Breast epithelium (tissue), 4 donors: ENCODE data around the gene EEPD1. TPM values are rescaled to one million over a fixed set of nuclear protein-coding genes. Genes with fewer than 3 reads are reported as not detected.

Experiments used
- DNase-seq, 2 donors: peaks; one replicate each; pipeline ENCODE4 v3.0.0-alpha.2; 2019; ENCODE audit warnings: low spot score in 2 of 2
- H3K27ac ChIP-seq, 2 donors: fragments of 200-600 bp; sonication (generic) in 1 of 2; one replicate each; pipeline ENCODE4 v1.5.1; 2016 to 2019; ENCODE audit warnings: mild to moderate bottlenecking in 1 of 2
- H3K27me3 ChIP-seq, 2 donors: fragments of 200-600 bp; sonication (generic) in 1 of 2; one replicate each; pipeline versions ENCODE4 v1.5.1 to v1.6.0; 2017 to 2019; ENCODE audit warnings: control low read depth in 1 of 2, mild to moderate bottlenecking in 1 of 2
- H3K36me3 ChIP-seq: fragments of 200-600 bp; one replicate; pipeline ENCODE4 v1.5.1; 2019
- H3K4me1 ChIP-seq, 2 donors: fragments of 200-600 bp; sonication (generic); one replicate each; pipeline ENCODE4 v1.5.1; 2016 to 2019; ENCODE audit warnings: control low read depth in 1 of 2
- H3K4me3 ChIP-seq, 3 donors: fragments of 200-600 bp; sonication (generic); 1 replicate in 2 of 3; 2 replicates in 1 of 3; pipeline ENCODE4 v1.5.1; 2016 to 2019; ENCODE audit warnings: mild to moderate bottlenecking in 3 of 3, moderate library complexity in 2 of 3
- H3K9me3 ChIP-seq, 2 donors: fragments of 200-600 bp; sonication (generic) in 1 of 2; one replicate each; pipeline ENCODE4 v1.5.1; 2016 to 2019; ENCODE audit warnings: control low read depth in 1 of 2
- POLR2A ChIP-seq: fragments of 450-650 bp; IDR thresholded peaks from one replicate; pipeline ENCODE4 v1.6.1; 2016; ENCODE audit warnings: antibody characterized with exemption, mild to moderate bottlenecking, moderate library complexity
- POLR2AphosphoS5 ChIP-seq, 3 donors: sonication (generic); formaldehyde crosslinking; IDR thresholded peaks; one replicate each; pipeline ENCODE4 v1.6.1; 2017; ENCODE audit warnings: antibody characterized with exemption in 3 of 3
- intact Hi-C: fragments of 100-400 bp; cut with DNase I; formaldehyde crosslinking; loops from one replicate; pipeline ENCODE4 v1.15.1; 2023; ENCODE audit warnings: low total_unique reads
- total RNA-seq, 3 donors: library from RNA; depleted of rRNA; stranded (reverse); fragments of >200 nt; gene quantifications; one replicate each; pipeline ENCODE4 v1.1.0, GENCODE V29; 2016
- TF ChIP-seq, protein P1 (sequence below), 3 donors: fragments of 450-650 bp; IDR thresholded peaks; one replicate each; pipeline ENCODE4 v1.5.1; 2016 to 2017; ENCODE audit warnings: antibody characterized with exemption in 3 of 3, mild to moderate bottlenecking in 3 of 3, moderate library complexity in 3 of 3

Gene EEPD1
- total RNA-seq, 3 donors from 2014 or later, result 6.4 to 32.5 (median 10.5) TPM

DNA sequence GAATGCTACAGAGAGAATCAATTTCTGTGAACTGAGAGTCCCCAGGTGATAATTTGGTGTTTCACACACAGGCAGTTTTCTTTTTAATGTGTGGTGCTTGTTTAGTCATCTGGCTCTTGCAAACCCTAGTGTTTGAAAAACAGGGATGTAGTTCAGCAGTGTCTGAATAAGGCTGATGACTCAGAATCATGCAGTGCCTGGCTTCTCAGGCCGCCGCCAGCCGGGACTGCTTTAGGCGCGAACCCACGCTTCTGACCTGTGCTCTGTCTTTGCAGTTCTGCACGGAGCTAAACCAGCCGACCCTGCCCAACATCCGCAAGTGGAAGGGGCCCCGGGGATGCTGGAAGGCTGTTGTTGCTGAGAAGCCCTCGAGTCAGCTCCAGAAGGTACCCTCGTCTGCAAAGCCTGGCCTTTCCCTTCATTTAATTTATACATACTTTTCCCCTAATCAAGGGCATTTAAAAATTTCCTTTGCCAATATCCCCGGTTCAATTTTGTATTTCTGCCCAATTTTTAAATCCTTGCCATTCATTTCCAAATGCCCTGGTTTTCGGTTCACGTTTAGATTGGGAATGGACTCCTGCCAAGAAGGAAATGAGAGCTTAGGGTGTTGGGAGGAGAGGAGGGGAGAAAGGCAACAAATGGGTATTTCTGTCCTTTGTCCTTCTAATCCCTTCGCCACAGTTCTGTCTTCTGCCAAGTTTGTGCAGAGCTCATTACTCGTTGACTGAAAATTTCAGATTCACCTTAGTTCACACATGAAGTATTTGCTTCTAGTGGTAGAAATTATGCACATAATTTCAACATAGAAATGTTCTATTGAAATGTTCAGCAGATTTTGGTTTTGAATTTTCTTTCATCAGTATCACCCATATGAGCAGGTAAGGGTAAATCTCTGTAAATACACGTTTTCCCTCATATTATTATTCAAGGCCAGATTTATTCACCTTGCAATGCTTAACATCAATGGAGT is 128.1 kb downstream of the EEPD1 start:
- peak in 1 of 2 donors; percentile 50 for DNase-seq
- TF ChIP-seq POLR2A, result no peak
- peak in 1 of 3 donors; percentile 57 for TF ChIP-seq POLR2AphosphoS5 (IDR thresholded peaks at IDR 0.05)
- TF ChIP-seq, protein P1, sequence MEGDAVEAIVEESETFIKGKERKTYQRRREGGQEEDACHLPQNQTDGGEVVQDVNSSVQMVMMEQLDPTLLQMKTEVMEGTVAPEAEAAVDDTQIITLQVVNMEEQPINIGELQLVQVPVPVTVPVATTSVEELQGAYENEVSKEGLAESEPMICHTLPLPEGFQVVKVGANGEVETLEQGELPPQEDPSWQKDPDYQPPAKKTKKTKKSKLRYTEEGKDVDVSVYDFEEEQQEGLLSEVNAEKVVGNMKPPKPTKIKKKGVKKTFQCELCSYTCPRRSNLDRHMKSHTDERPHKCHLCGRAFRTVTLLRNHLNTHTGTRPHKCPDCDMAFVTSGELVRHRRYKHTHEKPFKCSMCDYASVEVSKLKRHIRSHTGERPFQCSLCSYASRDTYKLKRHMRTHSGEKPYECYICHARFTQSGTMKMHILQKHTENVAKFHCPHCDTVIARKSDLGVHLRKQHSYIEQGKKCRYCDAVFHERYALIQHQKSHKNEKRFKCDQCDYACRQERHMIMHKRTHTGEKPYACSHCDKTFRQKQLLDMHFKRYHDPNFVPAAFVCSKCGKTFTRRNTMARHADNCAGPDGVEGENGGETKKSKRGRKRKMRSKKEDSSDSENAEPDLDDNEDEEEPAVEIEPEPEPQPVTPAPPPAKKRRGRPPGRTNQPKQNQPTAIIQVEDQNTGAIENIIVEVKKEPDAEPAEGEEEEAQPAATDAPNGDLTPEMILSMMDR (IDR thresholded peaks at IDR 0.05), result no peak
- no peaks in the 10 kb centered on the region for H3K9me3 ChIP-seq
- intact Hi-C loops, result no loop called here
- H3K4me3 ChIP-seq, result peak overlapping the region in 1 of 3 donors; percentile 7
- H3K4me1 ChIP-seq, result peaks cover 0 to 5% of the 10 kb centered on the region in 2 donors
- H3K27ac ChIP-seq, result peak overlapping the region; percentile 58 to 64
- no peaks in the 10 kb centered on the region for H3K27me3 ChIP-seq
- H3K36me3 ChIP-seq, result no peaks in the 10 kb centered on the region

DNA sequence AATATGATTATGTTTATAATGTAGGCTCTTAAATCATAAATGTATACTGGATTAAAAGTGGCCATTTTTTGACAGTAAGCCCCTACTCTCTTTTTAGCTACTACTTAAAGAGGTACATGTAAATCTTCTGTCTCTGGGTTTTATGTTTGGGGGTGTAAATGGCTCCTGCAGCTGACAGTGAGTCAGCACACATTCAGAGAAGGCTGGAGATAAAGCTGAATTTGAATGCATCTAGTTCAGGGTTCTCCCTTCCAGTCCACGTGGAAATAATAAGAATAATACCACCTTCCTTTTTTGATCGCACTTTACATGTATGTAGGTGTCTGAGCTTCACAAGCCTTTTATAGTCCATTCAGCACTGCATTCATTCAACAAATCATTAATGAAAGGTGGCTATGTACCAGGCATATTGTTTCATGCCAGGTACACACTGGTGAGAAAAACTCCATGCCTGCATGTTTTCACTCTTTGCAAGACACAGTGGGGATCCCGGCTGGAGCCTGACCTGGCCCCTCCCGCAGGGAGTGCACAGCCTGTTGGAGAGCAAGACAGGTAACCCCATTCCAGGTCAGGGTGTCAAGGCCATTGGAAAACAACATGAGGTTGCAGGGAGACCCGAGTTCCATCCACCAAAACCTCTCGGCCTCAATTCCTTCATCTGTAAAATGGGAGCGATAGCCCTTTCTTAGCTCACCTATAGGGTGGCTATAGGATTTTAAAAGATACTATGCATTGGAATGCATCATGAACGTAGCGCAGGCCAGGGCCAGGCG is 129.1 kb downstream of the EEPD1 start:
- H3K4me3 ChIP-seq, result no peak overlapping the region
- no peaks in the 10 kb centered on the region for H3K36me3 ChIP-seq
- DNase-seq, result no peak
- H3K27me3 ChIP-seq, result no peaks in the 10 kb centered on the region
- H3K27ac ChIP-seq, result no peak overlapping the region
- intact Hi-C loops, result no loop called here
- H3K9me3 ChIP-seq, result no peaks in the 10 kb centered on the region
- TF ChIP-seq POLR2AphosphoS5 (IDR thresholded peaks at IDR 0.05) (no peak), POLR2A (no peak)
- TF ChIP-seq, protein P1 (IDR thresholded peaks at IDR 0.05), result no peak
- H3K4me1 ChIP-seq, result peaks cover 0 to 5% of the 10 kb centered on the region in 2 donors

DNA sequence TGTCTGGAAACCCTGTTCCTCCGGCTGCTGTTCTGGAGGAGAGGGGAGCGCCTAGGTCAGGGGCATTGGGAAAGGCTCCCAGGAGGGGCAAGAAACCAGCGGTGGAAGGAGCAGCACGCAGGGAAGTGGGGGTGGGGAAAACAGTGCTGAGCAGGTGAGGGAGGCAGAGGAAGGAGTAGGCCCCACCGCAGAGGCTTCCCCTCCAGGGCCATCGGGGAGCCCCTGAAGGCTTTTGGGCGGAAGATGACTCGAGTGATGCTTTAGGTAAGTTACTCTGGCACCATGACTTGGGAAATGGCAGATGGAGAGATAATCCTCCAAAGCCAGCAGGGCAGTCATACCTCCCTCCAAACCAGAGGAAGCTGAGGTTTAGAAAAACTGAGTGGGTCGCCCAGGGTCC is 130.1 kb downstream of the EEPD1 start:
- intact Hi-C loops, result no loop called here
- Histone ChIP-seq H3K36me3 (no peaks in the 10 kb centered on the region), H3K4me1 (peaks cover 0 to 5% of the 10 kb centered on the region in 2 donors), H3K4me3 (no peak overlapping the region), H3K27ac (peak overlapping the region in 1 of 2 donors; percentile 6), H3K27me3 (no peaks in the 10 kb centered on the region), H3K9me3 (no peaks in the 10 kb centered on the region)
- TF ChIP-seq POLR2AphosphoS5 (IDR thresholded peaks at IDR 0.05) (no peak), POLR2A (no peak)
- TF ChIP-seq, protein P1 (IDR thresholded peaks at IDR 0.05), result no peak
- no peak for DNase-seq

DNA sequence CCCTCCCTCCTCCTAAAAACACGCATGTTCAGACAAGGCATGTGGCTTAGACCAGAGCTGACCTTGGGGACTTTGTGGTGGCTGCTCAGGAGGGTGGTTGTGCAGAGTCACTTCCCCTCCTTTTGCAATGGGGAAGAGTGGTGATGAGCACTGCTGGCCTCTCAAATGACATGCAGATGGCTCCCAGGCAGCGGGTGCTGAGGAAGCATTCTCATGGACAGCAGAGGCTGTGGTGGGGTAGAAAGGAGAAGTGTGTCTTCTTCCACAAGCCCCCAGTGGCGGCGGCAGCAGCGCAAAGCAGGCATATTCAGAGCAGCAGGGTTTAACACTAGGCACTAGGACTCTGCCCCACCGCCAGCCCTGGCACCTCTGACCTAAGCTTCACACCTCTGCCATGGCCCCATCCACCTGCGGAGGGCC is 130.7 kb downstream of the EEPD1 start:
- Histone ChIP-seq H3K36me3 (no peaks in the 10 kb centered on the region), H3K9me3 (no peaks in the 10 kb centered on the region), H3K27me3 (no peaks in the 10 kb centered on the region), H3K4me1 (peaks cover 0 to 5% of the 10 kb centered on the region in 2 donors), H3K4me3 (no peak overlapping the region), H3K27ac (peak overlapping the region in 1 of 2 donors; percentile 6)
- intact Hi-C loops, result no loop called here
- no peak for DNase-seq
- TF ChIP-seq POLR2AphosphoS5 (IDR thresholded peaks at IDR 0.05), result peak in 1 of 3 donors; percentile 35
- TF ChIP-seq, protein P1 (IDR thresholded peaks at IDR 0.05), result no peak
